ENCODE results near the gene SDC3. TPM values are rescaled to one million over a fixed set of nuclear protein-coding genes. Genes with fewer than 3 reads are reported as not detected.

SDC3 gene
- total RNA-seq, 1 donor from 2014 or later, result 57.1 TPM

GRCh38 chr1:30860320-30860652, 48.3 kb downstream of the SDC3 start:
- FAIRE-seq (no peak), DNase-seq (ENCODE audit: low spot score in 2 of 2) (no peak)

- FAIRE-seq (no peak), DNase-seq (ENCODE audit: low spot score in 2 of 2) (no peak)
Observed at GRCh38 chr1:30857964-30858363, 50.6 kb downstream of the SDC3 start.

- DNase-seq (ENCODE audit: low spot score in 2 of 2) (no peak), FAIRE-seq (no peak)
Observed at GRCh38 chr1:30857062-30857461, 51.5 kb downstream of the SDC3 start.

- no peak for DNase-seq (ENCODE audit: low spot score in 2 of 2)
- FAIRE-seq, result no peak
Observed at GRCh38 chr1:30856260-30856790, 52.2 kb downstream of the SDC3 start.

GRCh38 chr1:30855686-30856259, 52.8 kb downstream of the SDC3 start:
- FAIRE-seq (no peak), DNase-seq (ENCODE audit: low spot score in 2 of 2) (no peak)

GRCh38 chr1:30853350-30853749, 55.2 kb downstream of the SDC3 start:
- DNase-seq (ENCODE audit: low spot score in 2 of 2) (no peak), FAIRE-seq (no peak)

- FAIRE-seq (no peak), DNase-seq (ENCODE audit: low spot score in 2 of 2) (no peak)
Observed at GRCh38 chr1:30852026-30852425, 56.5 kb downstream of the SDC3 start.

GRCh38 chr1:30851286-30851685, 57.3 kb downstream of the SDC3 start:
- no peak for DNase-seq (ENCODE audit: low spot score in 2 of 2)
- FAIRE-seq, result no peak

GRCh38 chr1:30850607-30851006, 58.0 kb downstream of the SDC3 start:
- DNase-seq (ENCODE audit: low spot score in 2 of 2), result no peak
- FAIRE-seq, result no peak

GRCh38 chr1:30848130-30848529, 60.4 kb downstream of the SDC3 start:
- FAIRE-seq, result no peak
- DNase-seq (ENCODE audit: low spot score in 2 of 2), result no peak

- no peak for FAIRE-seq
- peak; percentile 52 to 79 for DNase-seq (ENCODE audit: low spot score in 2 of 2)
Observed at GRCh38 chr1:30847358-30847972, 61.1 kb downstream of the SDC3 start.

- FAIRE-seq, result no peak
- no peak for DNase-seq (ENCODE audit: low spot score in 2 of 2)
Observed at GRCh38 chr1:30846587-30846986, 62.0 kb downstream of the SDC3 start.

GRCh38 chr1:30845904-30846290, 62.7 kb downstream of the SDC3 start:
- DNase-seq (ENCODE audit: low spot score in 2 of 2), result no peak
- no peak for FAIRE-seq

GRCh38 chr1:30845237-30845903, 63.2 kb downstream of the SDC3 start:
- DNase-seq (ENCODE audit: low spot score in 2 of 2) (no peak), FAIRE-seq (no peak)

GRCh38 chr1:30844631-30845030, 63.9 kb downstream of the SDC3 start:
- no peak for FAIRE-seq
- DNase-seq (ENCODE audit: low spot score in 2 of 2), result no peak

GRCh38 chr1:30842697-30843354, 65.7 kb downstream of the SDC3 start:
- DNase-seq (ENCODE audit: low spot score in 2 of 2) (no peak), FAIRE-seq (no peak)

- DNase-seq (ENCODE audit: low spot score in 2 of 2) (no peak), FAIRE-seq (no peak)
Observed at GRCh38 chr1:30840904-30841598, 67.5 kb downstream of the SDC3 start.

GRCh38 chr1:30839827-30840359, 68.7 kb downstream of the SDC3 start:
- DNase-seq (ENCODE audit: low spot score in 2 of 2) (no peak), FAIRE-seq (no peak)

- no peak for DNase-seq (ENCODE audit: low spot score in 2 of 2)
- FAIRE-seq, result no peak
Observed at GRCh38 chr1:30838996-30839395, 69.6 kb downstream of the SDC3 start.

GRCh38 chr1:30837653-30838052, 70.9 kb downstream of the SDC3 start:
- FAIRE-seq, result no peak

GRCh38 chr1:30834253-30834652, 74.3 kb downstream of the SDC3 start:
- DNase-seq (ENCODE audit: low spot score in 2 of 2), result no peak
- FAIRE-seq, result no peak

More at GRCh38 chr1:30837653-30838052, 70.9 kb downstream of the SDC3 start:
- no peak for DNase-seq (ENCODE audit: low spot score in 2 of 2)
